GM18526 (cell line): ENCODE results near the gene TACC3.

ENCODE experiments used
- POLR2A ChIP-seq: IDR thresholded peaks from 3 replicates; pipeline ENCODE4 v1.6.1; 2011; ENCODE audit not compliant: insufficient read length; ENCODE audit errors: extremely low read depth

Gene TACC3

GRCh38 chr4:1756893-1757779, 35.8 kb downstream of the TACC3 start:
- no peak for TF ChIP-seq POLR2A

GRCh38 chr4:1757836-1758235, 36.5 kb downstream of the TACC3 start:
- TF ChIP-seq POLR2A: no peak

GRCh38 chr4:1758306-1759121, 37.2 kb downstream of the TACC3 start:
- no peak for TF ChIP-seq POLR2A

GRCh38 chr4:1759170-1759817, 38.0 kb downstream of the TACC3 start:
- TF ChIP-seq POLR2A: no peak

GRCh38 chr4:1759818-1760223, 38.5 kb downstream of the TACC3 start:
- no peak for TF ChIP-seq POLR2A

- TF ChIP-seq POLR2A: no peak
These were observed 39.3 kb downstream of the TACC3 start for GRCh38 chr4:1760521-1761071.

- no peak for TF ChIP-seq POLR2A
These were observed 39.9 kb downstream of the TACC3 start for GRCh38 chr4:1761130-1761689.

GRCh38 chr4:1762264-1763010, 41.1 kb downstream of the TACC3 start:
- no peak for TF ChIP-seq POLR2A

- TF ChIP-seq POLR2A: no peak
These were observed 41.8 kb downstream of the TACC3 start for GRCh38 chr4:1763070-1763549.

- no peak for TF ChIP-seq POLR2A
These were observed 42.3 kb downstream of the TACC3 start for GRCh38 chr4:1763550-1764080.

- no peak for TF ChIP-seq POLR2A
These were observed 43.3 kb downstream of the TACC3 start for GRCh38 chr4:1764670-1765069.

GRCh38 chr4:1765409-1766072, 44.2 kb downstream of the TACC3 start:
- no peak for TF ChIP-seq POLR2A

GRCh38 chr4:1766106-1767060, 45.1 kb downstream of the TACC3 start:
- TF ChIP-seq POLR2A: no peak
